Measurements from ENCODE around the gene MYO7A. TPM values are rescaled to one million over a fixed set of nuclear protein-coding genes. Genes with fewer than 3 reads are reported as not detected.

Gene MYO7A
- total and polyA plus RNA-seq, 2 donors (not counting 1 experiment from before 2014, with no cell fraction given) = 0.03 to 0.07 TPM

DNA sequence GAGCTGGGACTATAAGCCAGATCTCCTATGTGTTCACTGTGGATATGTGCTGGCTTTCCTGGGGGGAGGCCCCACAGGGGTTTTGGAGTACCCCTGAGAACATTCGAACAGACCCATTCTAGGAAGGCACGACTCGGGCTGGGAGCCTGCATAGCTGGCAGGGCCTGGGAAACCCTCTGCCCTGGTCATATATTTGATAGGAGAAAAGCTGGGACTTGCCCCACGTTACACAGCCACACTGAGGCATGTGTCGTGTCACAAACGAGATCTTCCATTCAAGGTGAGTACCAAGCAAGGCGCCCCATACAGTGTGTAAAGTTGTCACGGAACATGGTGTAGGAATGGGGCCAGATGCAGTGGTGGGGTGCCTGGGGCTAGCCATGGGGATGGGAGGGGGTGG lies 11.2 kb downstream of the MYO7A start:
- Histone ChIP-seq H2AFZ (ENCODE audit: insufficient read depth, low read depth, low read length, poor library complexity, severe bottlenecking) (no peak overlapping the region), H3K27me3 (replicated peaks in 1 of 4; ENCODE audit: control extremely low read depth in 1 of 4, control insufficient read depth in 3 of 4, insufficient read depth in 4 of 4, low read length in 3 of 4) (peaks cover 0 to 21% (median 4%) of the 10 kb centered on the region in 4 experiments), H4K20me1 (ENCODE audit: control insufficient read depth, insufficient read depth, low read length, poor library complexity, severe bottlenecking) (no peaks in the 10 kb centered on the region), H3K4me1 (ENCODE audit: control insufficient read depth in 2 of 2, insufficient read depth in 2 of 2, low read length in 2 of 2) (peaks cover 0 to 4% of the 10 kb centered on the region in 2 donors), H3K4me2 (replicated peaks; ENCODE audit: low read depth, low read length, poor library complexity, severe bottlenecking) (no peak overlapping the region), H3K79me2 (ENCODE audit: control insufficient read depth, insufficient read depth, low read length) (no peaks in the 10 kb centered on the region), H3K9ac (ENCODE audit: low read length) (no peak overlapping the region), H3K27ac (ENCODE audit: low read length in 2 of 2) (no peak overlapping the region), H3K9me3 (ENCODE audit: control extremely low read depth in 1 of 3, control insufficient read depth in 2 of 3, insufficient read depth in 1 of 3, low read length in 2 of 3) (no peaks in the 10 kb centered on the region), H3K36me3 (replicated peaks in 1 of 2; ENCODE audit: control extremely low read depth in 1 of 2, control insufficient read depth in 1 of 2, extremely low read depth in 1 of 2, insufficient read depth in 2 of 2, low read length in 1 of 2) (no peaks in the 10 kb centered on the region), H3K4me3 (ENCODE audit: control extremely low read depth in 1 of 5, extremely low read depth in 1 of 5, insufficient read depth in 1 of 5, low read depth in 2 of 5, low read length in 4 of 5) (no peak overlapping the region)
- 93% methylated on average over 6 of the region's 8 CpGs for WGBS (ENCODE audit: insufficient coverage)
- DNase-seq (no peak), ATAC-seq (ENCODE audit: low read depth) (no peak)
- Mint-ChIP-seq H3K4me1 (peaks cover 6% of the 10 kb centered on the region), H3K27ac (no peak overlapping the region), H3K4me3 (no peak overlapping the region), H3K27me3 (peaks cover 28% of the 10 kb centered on the region), H3K9me3 (ENCODE audit: insufficient read depth) (no peaks in the 10 kb centered on the region)
- ChIA-PET CTCF (interaction anchor here (1.1 to 1.5 kb wide), 2 partner anchors 12 to 25 kb away, joined by 3 to 4 read pairs; no protein-coding TSS in a partner anchor), POLR2A (no interaction called here)
- intact Hi-C loops (cut with micrococcal nuclease) = no loop called here
- no peak for TF ChIP-seq EZH2 (IDR thresholded peaks at IDR 0.05; ENCODE audit: borderline replicate concordance, insufficient read depth, low read depth, low read length, poor library complexity, severe bottlenecking)
- TF ChIP-seq, protein P1, sequence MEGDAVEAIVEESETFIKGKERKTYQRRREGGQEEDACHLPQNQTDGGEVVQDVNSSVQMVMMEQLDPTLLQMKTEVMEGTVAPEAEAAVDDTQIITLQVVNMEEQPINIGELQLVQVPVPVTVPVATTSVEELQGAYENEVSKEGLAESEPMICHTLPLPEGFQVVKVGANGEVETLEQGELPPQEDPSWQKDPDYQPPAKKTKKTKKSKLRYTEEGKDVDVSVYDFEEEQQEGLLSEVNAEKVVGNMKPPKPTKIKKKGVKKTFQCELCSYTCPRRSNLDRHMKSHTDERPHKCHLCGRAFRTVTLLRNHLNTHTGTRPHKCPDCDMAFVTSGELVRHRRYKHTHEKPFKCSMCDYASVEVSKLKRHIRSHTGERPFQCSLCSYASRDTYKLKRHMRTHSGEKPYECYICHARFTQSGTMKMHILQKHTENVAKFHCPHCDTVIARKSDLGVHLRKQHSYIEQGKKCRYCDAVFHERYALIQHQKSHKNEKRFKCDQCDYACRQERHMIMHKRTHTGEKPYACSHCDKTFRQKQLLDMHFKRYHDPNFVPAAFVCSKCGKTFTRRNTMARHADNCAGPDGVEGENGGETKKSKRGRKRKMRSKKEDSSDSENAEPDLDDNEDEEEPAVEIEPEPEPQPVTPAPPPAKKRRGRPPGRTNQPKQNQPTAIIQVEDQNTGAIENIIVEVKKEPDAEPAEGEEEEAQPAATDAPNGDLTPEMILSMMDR (IDR thresholded peaks at IDR 0.05) = no peak

DNA sequence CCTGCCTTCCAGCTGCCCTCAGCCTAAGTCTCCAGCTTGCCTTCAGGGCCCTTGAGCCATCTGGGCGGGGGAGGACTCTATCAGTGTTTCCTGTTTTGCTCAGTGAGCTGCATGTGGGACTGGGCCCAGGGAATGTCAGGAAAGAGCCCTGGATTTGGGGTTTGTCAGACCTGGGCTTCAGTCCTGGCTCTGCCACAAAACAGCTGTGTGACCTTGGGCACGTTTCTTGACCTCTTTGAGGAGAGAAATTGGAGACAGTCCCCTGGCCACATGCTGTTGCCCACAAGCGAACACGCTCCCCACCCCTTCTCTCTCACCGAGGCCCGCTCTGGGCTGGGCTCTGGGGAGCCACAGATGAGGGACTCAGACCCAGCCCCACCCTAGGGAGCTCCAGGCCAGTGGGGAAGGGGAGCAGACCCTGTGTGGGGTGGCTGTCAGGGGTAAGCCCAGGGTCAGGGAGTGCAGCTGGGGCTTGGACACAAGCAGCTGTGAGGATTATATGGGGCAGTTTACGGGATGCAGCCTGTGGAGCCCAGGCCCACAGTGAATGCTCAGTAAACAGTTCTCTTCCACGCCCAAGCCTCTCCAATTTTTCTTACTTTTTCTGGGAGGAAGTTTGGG lies 12.3 kb downstream of the MYO7A start:
- POLR2A ChIA-PET = no interaction called here
- Mint-ChIP-seq H3K27ac (no peak overlapping the region), H3K27me3 (peaks cover 28% of the 10 kb centered on the region), H3K4me3 (no peak overlapping the region), H3K4me1 (peaks cover 6% of the 10 kb centered on the region), H3K9me3 (ENCODE audit: insufficient read depth) (no peaks in the 10 kb centered on the region)
- Histone ChIP-seq H3K9ac (ENCODE audit: low read length) (no peak overlapping the region), H3K27me3 (replicated peaks in 1 of 4; ENCODE audit: control extremely low read depth in 1 of 4, control insufficient read depth in 3 of 4, insufficient read depth in 4 of 4, low read length in 3 of 4) (peaks cover 0 to 21% (median 4%) of the 10 kb centered on the region in 4 experiments), H4K20me1 (ENCODE audit: control insufficient read depth, insufficient read depth, low read length, poor library complexity, severe bottlenecking) (no peaks in the 10 kb centered on the region), H3K4me1 (ENCODE audit: control insufficient read depth in 2 of 2, insufficient read depth in 2 of 2, low read length in 2 of 2) (peaks cover 0 to 4% of the 10 kb centered on the region in 2 donors), H3K9me3 (ENCODE audit: control extremely low read depth in 1 of 3, control insufficient read depth in 2 of 3, insufficient read depth in 1 of 3, low read length in 2 of 3) (no peaks in the 10 kb centered on the region), H3K4me3 (ENCODE audit: control extremely low read depth in 1 of 5, extremely low read depth in 1 of 5, insufficient read depth in 1 of 5, low read depth in 2 of 5, low read length in 4 of 5) (no peak overlapping the region), H2AFZ (ENCODE audit: insufficient read depth, low read depth, low read length, poor library complexity, severe bottlenecking) (no peak overlapping the region), H3K79me2 (ENCODE audit: control insufficient read depth, insufficient read depth, low read length) (no peaks in the 10 kb centered on the region), H3K36me3 (replicated peaks in 1 of 2; ENCODE audit: control extremely low read depth in 1 of 2, control insufficient read depth in 1 of 2, extremely low read depth in 1 of 2, insufficient read depth in 2 of 2, low read length in 1 of 2) (no peaks in the 10 kb centered on the region), H3K4me2 (replicated peaks; ENCODE audit: low read depth, low read length, poor library complexity, severe bottlenecking) (no peak overlapping the region), H3K27ac (ENCODE audit: low read length in 2 of 2) (no peak overlapping the region)
- TF ChIP-seq, protein P1 (IDR thresholded peaks at IDR 0.05) = no peak
- no peak for TF ChIP-seq EZH2 (IDR thresholded peaks at IDR 0.05; ENCODE audit: borderline replicate concordance, insufficient read depth, low read depth, low read length, poor library complexity, severe bottlenecking)
- CTCF ChIA-PET = interaction anchor here (0.7 to 1.5 kb wide), 2 partner anchors 10 to 13 kb away, joined by 3 read pairs; no protein-coding TSS in a partner anchor
- intact Hi-C loops (cut with micrococcal nuclease) = no loop called here
- no peak for DNase-seq
- 42% methylated on average over 2 of the region's 8 CpGs for WGBS (ENCODE audit: insufficient coverage)
- ATAC-seq (ENCODE audit: low read depth) = no peak
